Daoy (cell line): Measurements from ENCODE around the gene RPL34. TPM values are rescaled to one million over a fixed set of nuclear protein-coding genes. Genes with fewer than 3 reads are reported as not detected.
A peak's percentile ranks its signal among the peaks of the same experiment; 100 is the strongest.
"Not testable (repeated sequence)": the region's sequence is repeated elsewhere in the genome, so short reads cannot be mapped to it uniquely, and the experiment has no call there.

Experiments used
- DNase-seq: peaks from one replicate; pipeline ENCODE4 v3.0.0-alpha.2; 2015; ENCODE audit warnings: low read depth
- total RNA-seq: library from RNA; depleted of rRNA; stranded (reverse); fragments of >200 nt; shearing (Covaris generic); gene quantifications from 2 replicates; pipeline ENCODE4 v1.2.3, GENCODE V29; 2014; rRNA removed

Gene RPL34
- 621 and 803 TPM in 2 replicates for total RNA-seq

GRCh38 chr4:108620101-108620932 lies at the start of gene RPL34:
RPL34 (plus strand) TSS chr4:108620576; CDS start chr4:108621960, 1,384 bp downstream.
- DNase-seq: peak; percentile 92

- no peak for DNase-seq
These were observed 49.3 kb upstream of the RPL34 start for GRCh38 chr4:108570993-108571569.

GRCh38 chr4:108574402-108574801 lies 46.0 kb upstream of the RPL34 start:
- no peak for DNase-seq

GRCh38 chr4:108581083-108581482 lies 39.3 kb upstream of the RPL34 start:
- no peak for DNase-seq

GRCh38 chr4:108586778-108587177 lies 33.6 kb upstream of the RPL34 start:
- DNase-seq: no peak

- no peak for DNase-seq
These were observed 31.5 kb upstream of the RPL34 start for GRCh38 chr4:108588878-108589277.

GRCh38 chr4:108589961-108590360 lies 30.4 kb upstream of the RPL34 start:
- no peak for DNase-seq

- DNase-seq: no peak
These were observed 29.6 kb upstream of the RPL34 start for GRCh38 chr4:108590776-108591175.

- no peak for DNase-seq
These were observed 27.7 kb upstream of the RPL34 start for GRCh38 chr4:108592674-108592986.

GRCh38 chr4:108594296-108594695 lies 26.1 kb upstream of the RPL34 start:
- not testable (repeated sequence) for DNase-seq

GRCh38 chr4:108596344-108596743 lies 24.0 kb upstream of the RPL34 start:
- DNase-seq: no peak

- DNase-seq: no peak
These were observed 19.3 kb upstream of the RPL34 start for GRCh38 chr4:108601106-108601505.

GRCh38 chr4:108601532-108601931 lies 18.8 kb upstream of the RPL34 start:
- no peak for DNase-seq

GRCh38 chr4:108602163-108602562 lies 18.2 kb upstream of the RPL34 start:
- DNase-seq: no peak

- no peak for DNase-seq
These were observed 13.1 kb upstream of the RPL34 start for GRCh38 chr4:108607079-108607815.

GRCh38 chr4:108611365-108611764 lies 9.0 kb upstream of the RPL34 start:
- no peak for DNase-seq

- no peak for DNase-seq
These were observed 8.0 kb upstream of the RPL34 start for GRCh38 chr4:108612365-108612764.

- no peak for DNase-seq
These were observed 840 bp upstream of the RPL34 start for GRCh38 chr4:108619372-108620100.

GRCh38 chr4:108620933-108621905 lies 843 bp downstream of the RPL34 start:
- DNase-seq: no peak

GRCh38 chr4:108622022-108622421 lies 1.6 kb downstream of the RPL34 start:
- DNase-seq: no peak

GRCh38 chr4:108622828-108623227 lies 2.5 kb downstream of the RPL34 start:
- DNase-seq: no peak
